CD4-positive, alpha-beta T cell (primary cell): ENCODE measurements around the gene MGAT5. TPM values are rescaled to one million over a fixed set of nuclear protein-coding genes. Genes with fewer than 3 reads are reported as not detected.
A peak's percentile ranks its signal among the peaks of the same experiment; 100 is the strongest.

ENCODE experiments used
- ATAC-seq: fragments of 200-7000 bp; cut with Tn5 transposase; one replicate; pipeline ENCODE4 v1.10.0; 2022; ENCODE audit warnings: mild to moderate bottlenecking; ENCODE audit not compliant: poor library complexity
- CTCF ChIA-PET: fragments of 350-600 bp; sonication (Branson Sonifier 250); formaldehyde crosslinking; loops from one replicate; lab custom pipeline; 2021; ENCODE audit warnings: antibody characterized with exemption, inconsistent platforms; lab: Charles Lee
- POLR2A ChIA-PET: fragments of 350-600 bp; sonication (Branson Sonifier 250); formaldehyde crosslinking; loops from one replicate; lab custom pipeline; 2021; ENCODE audit warnings: antibody characterized with exemption, inconsistent platforms; lab: Charles Lee
- DNase-seq, 14 experiments: peaks; one replicate each; pipeline ENCODE4 v3.0.0-alpha.2; 2013 to 2020; ENCODE audit warnings: mixed read lengths in 2 of 14
- H3K27ac ChIP-seq, 2 donors: one replicate each; pipeline versions ENCODE4 v1.5.1 to v1.7.0; 2013; ENCODE audit warnings: low read length in 2 of 2, low read depth in 1 of 2, mild to moderate bottlenecking in 1 of 2
- H3K27me3 ChIP-seq, 2 experiments: 1 replicate in 1 of 2; 2 replicates in 1 of 2; pipeline versions ENCODE4 v1.6.1 to v1.7.0; 2013; ENCODE audit warnings: low read length in 2 of 2, control low read depth in 1 of 2, mild to moderate bottlenecking in 1 of 2, moderate library complexity in 1 of 2; ENCODE audit not compliant: insufficient read depth in 2 of 2, control insufficient read depth in 1 of 2
- H3K36me3 ChIP-seq: one replicate; pipeline ENCODE4 v1.6.1; 2013; ENCODE audit warnings: low read length, control low read depth; ENCODE audit not compliant: insufficient read depth
- H3K4me1 ChIP-seq: one replicate; pipeline ENCODE4 v1.6.1; 2013; ENCODE audit warnings: low read length, control low read depth; ENCODE audit not compliant: insufficient read depth
- H3K4me3 ChIP-seq: one replicate; pipeline ENCODE4 v1.5.1; 2013; ENCODE audit warnings: mild to moderate bottlenecking, low read length, moderate library complexity
- H3K9me3 ChIP-seq, 2 experiments: 1 replicate in 1 of 2; 2 replicates in 1 of 2; pipeline versions ENCODE4 v1.6.1 to v1.7.0; 2013; ENCODE audit warnings: low read length in 2 of 2, mild to moderate bottlenecking in 2 of 2, control low read depth in 1 of 2, moderate library complexity in 1 of 2; ENCODE audit not compliant: control insufficient read depth in 1 of 2, insufficient read depth in 1 of 2
- H3K27ac Mint-ChIP-seq: one replicate; pipeline ENCODE4 v1.8.0; 2020; ENCODE audit warnings: mixed read lengths
- H3K27me3 Mint-ChIP-seq: one replicate; pipeline ENCODE4 v1.8.0; 2021; ENCODE audit warnings: mixed read lengths
- H3K36me3 Mint-ChIP-seq: one replicate; pipeline ENCODE4 v1.8.0; 2021; ENCODE audit warnings: low read depth, mixed read lengths
- H3K4me1 Mint-ChIP-seq: one replicate; pipeline ENCODE4 v1.8.0; 2021; ENCODE audit warnings: low read depth, mixed read lengths
- H3K4me3 Mint-ChIP-seq: one replicate; pipeline ENCODE4 v1.8.0; 2020; ENCODE audit warnings: mild to moderate bottlenecking, mixed read lengths
- H3K9me3 Mint-ChIP-seq: one replicate; pipeline ENCODE4 v1.8.0; 2020; ENCODE audit warnings: mixed read lengths
- intact Hi-C, 2 experiments: fragments of 100-400 bp; cut with DNase I in 1 of 2; cut with micrococcal nuclease in 1 of 2; formaldehyde crosslinking; loops; one replicate each; pipeline versions ENCODE4 v1.15.1 to v1.9.0; 2023 to 2025; cut with DNase I, micrococcal nuclease
- total RNA-seq, 174 experiments: library from RNA in 2 of 174; stranded (reverse) in 2 of 174; gene quantifications; one replicate each; pipeline ENCODE4 v1.2.3 and lab custom pipeline; 2021 to 2026
- TF ChIP-seq, protein P1 (sequence below): fragments of 200-600 bp; IDR thresholded peaks from one replicate; pipeline ENCODE4 v1.8.0; 2022; ENCODE audit warnings: antibody characterized with exemption, mild to moderate bottlenecking

MGAT5 gene
- total RNA-seq, 2 experiments from 2014 or later, result 77.5 to 77.8 TPM

GRCh38 chr2:134275058-134275862 lies 21.4 kb downstream of the MGAT5 start:
- Histone ChIP-seq H3K36me3 (peaks cover 24% of the 10 kb centered on the region), H3K4me3 (no peak overlapping the region), H3K4me1 (peaks cover 13% of the 10 kb centered on the region), H3K9me3 (no peaks in the 10 kb centered on the region), H3K27me3 (no peaks in the 10 kb centered on the region), H3K27ac (no peak overlapping the region)
- H3K36me3 Mint-ChIP-seq, result peaks cover 70% of the 10 kb centered on the region
- no peaks in the 10 kb centered on the region for H3K27me3 Mint-ChIP-seq
- no peak overlapping the region for H3K4me3 Mint-ChIP-seq
- peaks cover 73% of the 10 kb centered on the region for H3K4me1 Mint-ChIP-seq
- H3K9me3 Mint-ChIP-seq, result no peaks in the 10 kb centered on the region
- H3K27ac Mint-ChIP-seq, result no peak overlapping the region
- DNase-seq (no peak), ATAC-seq (no peak)
- intact Hi-C loops, result no loop called here
- TF ChIP-seq, protein P1, sequence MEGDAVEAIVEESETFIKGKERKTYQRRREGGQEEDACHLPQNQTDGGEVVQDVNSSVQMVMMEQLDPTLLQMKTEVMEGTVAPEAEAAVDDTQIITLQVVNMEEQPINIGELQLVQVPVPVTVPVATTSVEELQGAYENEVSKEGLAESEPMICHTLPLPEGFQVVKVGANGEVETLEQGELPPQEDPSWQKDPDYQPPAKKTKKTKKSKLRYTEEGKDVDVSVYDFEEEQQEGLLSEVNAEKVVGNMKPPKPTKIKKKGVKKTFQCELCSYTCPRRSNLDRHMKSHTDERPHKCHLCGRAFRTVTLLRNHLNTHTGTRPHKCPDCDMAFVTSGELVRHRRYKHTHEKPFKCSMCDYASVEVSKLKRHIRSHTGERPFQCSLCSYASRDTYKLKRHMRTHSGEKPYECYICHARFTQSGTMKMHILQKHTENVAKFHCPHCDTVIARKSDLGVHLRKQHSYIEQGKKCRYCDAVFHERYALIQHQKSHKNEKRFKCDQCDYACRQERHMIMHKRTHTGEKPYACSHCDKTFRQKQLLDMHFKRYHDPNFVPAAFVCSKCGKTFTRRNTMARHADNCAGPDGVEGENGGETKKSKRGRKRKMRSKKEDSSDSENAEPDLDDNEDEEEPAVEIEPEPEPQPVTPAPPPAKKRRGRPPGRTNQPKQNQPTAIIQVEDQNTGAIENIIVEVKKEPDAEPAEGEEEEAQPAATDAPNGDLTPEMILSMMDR, result no peak
- POLR2A ChIA-PET, result interaction anchor here (1.5 kb wide), 1 partner anchor 13 kb away, joined by 4 read pairs; no protein-coding TSS in a partner anchor
- CTCF ChIA-PET, result interaction anchor here (0.7 kb wide), 1 partner anchor 17 kb away, joined by 3 read pairs; no protein-coding TSS in a partner anchor

- no peaks in the 10 kb centered on the region for H3K27me3 Mint-ChIP-seq
- Histone ChIP-seq H3K27ac (no peak overlapping the region), H3K4me1 (peaks cover 23% of the 10 kb centered on the region), H3K36me3 (peaks cover 13% of the 10 kb centered on the region), H3K9me3 (no peaks in the 10 kb centered on the region), H3K27me3 (no peaks in the 10 kb centered on the region), H3K4me3 (no peak overlapping the region)
- H3K27ac Mint-ChIP-seq, result peak overlapping the region; percentile 2
- DNase-seq, result no peak
- ATAC-seq, result no peak
- no peak overlapping the region for H3K4me3 Mint-ChIP-seq
- POLR2A ChIA-PET, result no interaction called here
- intact Hi-C loops, result no loop called here
- CTCF ChIA-PET, result interaction anchor here (1.1 kb wide), 1 partner anchor 31 kb away, joined by 3 read pairs; no protein-coding TSS in a partner anchor
- peaks cover 57% of the 10 kb centered on the region for H3K36me3 Mint-ChIP-seq
- TF ChIP-seq, protein P1, result no peak
- peaks cover 76% of the 10 kb centered on the region for H3K4me1 Mint-ChIP-seq
- H3K9me3 Mint-ChIP-seq, result no peaks in the 10 kb centered on the region
These were observed 22.7 kb downstream of the MGAT5 start for GRCh38 chr2:134276381-134277172.

GRCh38 chr2:134277223-134277622 lies 23.4 kb downstream of the MGAT5 start:
- CTCF ChIA-PET, result interaction anchor here (1.1 kb wide), 1 partner anchor 32 kb away, joined by 3 read pairs; no protein-coding TSS in a partner anchor
- H3K27ac ChIP-seq, result no peak overlapping the region

More at GRCh38 chr2:134277223-134277622, 23.4 kb downstream of the MGAT5 start:
- H3K4me1 ChIP-seq, result peaks cover 25% of the 10 kb centered on the region
- no peak overlapping the region for H3K4me3 Mint-ChIP-seq
- H3K27me3 Mint-ChIP-seq, result no peaks in the 10 kb centered on the region
- intact Hi-C loops, result no loop called here
- peaks cover 6% of the 10 kb centered on the region for H3K36me3 ChIP-seq
- H3K36me3 Mint-ChIP-seq, result peaks cover 51% of the 10 kb centered on the region
- no peak overlapping the region for H3K4me3 ChIP-seq
- peaks cover 76% of the 10 kb centered on the region for H3K4me1 Mint-ChIP-seq
- POLR2A ChIA-PET, result interaction anchor here (0.9 kb wide), 1 partner anchor 16 kb away, joined by 4 read pairs; no protein-coding TSS in a partner anchor
- H3K9me3 Mint-ChIP-seq, result no peaks in the 10 kb centered on the region
- no peaks in the 10 kb centered on the region for H3K9me3 ChIP-seq
- peak overlapping the region; percentile 2 for H3K27ac Mint-ChIP-seq
- TF ChIP-seq, protein P1, result no peak
- no peak for DNase-seq
- H3K27me3 ChIP-seq, result no peaks in the 10 kb centered on the region
- no peak for ATAC-seq
